ENCODE data around the gene GALP.
"Not testable (repeated sequence)": the region's sequence is repeated elsewhere in the genome, so short reads cannot be mapped to it uniquely, and the experiment has no call there.

Gene GALP

GRCh38 chr19:56175861-56176307 lies at the start of gene GALP:
Gene GALP, plus strand, starts transcription at chr19:56176008. Its CDS starts 1,101 bp downstream, at chr19:56177109.
- DNase-seq: not testable (repeated sequence)

- no peak for DNase-seq
These were observed 48.6 kb upstream of the GALP start for GRCh38 chr19:56126983-56127780.

GRCh38 chr19:56130006-56130405 lies 45.8 kb upstream of the GALP start:
- DNase-seq: no peak

- no peak for DNase-seq
These were observed 44.2 kb upstream of the GALP start for GRCh38 chr19:56131651-56132050.

- no peak for DNase-seq
These were observed 43.4 kb upstream of the GALP start for GRCh38 chr19:56132316-56132822.

- DNase-seq: no peak
These were observed 41.8 kb upstream of the GALP start for GRCh38 chr19:56133858-56134653.

GRCh38 chr19:56134654-56134921 lies 41.2 kb upstream of the GALP start:
- DNase-seq: no peak

- DNase-seq: no peak
These were observed 39.4 kb upstream of the GALP start for GRCh38 chr19:56136362-56136761.

- DNase-seq: no peak
These were observed 38.4 kb upstream of the GALP start for GRCh38 chr19:56137405-56137804.

- DNase-seq: no peak
These were observed 37.7 kb upstream of the GALP start for GRCh38 chr19:56138069-56138468.

- DNase-seq: no peak
These were observed 35.8 kb upstream of the GALP start for GRCh38 chr19:56139847-56140582.

- peak; percentile 94 to 98 for DNase-seq
These were observed 35.0 kb upstream of the GALP start, which contains the start of gene ZNF444 for GRCh38 chr19:56140583-56141416. Gene ZNF444, plus strand, starts transcription at chr19:56141287. Its CDS starts 5,625 bp downstream, at chr19:56146912.

- DNase-seq: peak in 1 of 2 donors; percentile 30
These were observed 34.3 kb upstream of the GALP start for GRCh38 chr19:56141417-56141993.

- DNase-seq: no peak
These were observed 33.6 kb upstream of the GALP start for GRCh38 chr19:56142087-56142787.

- DNase-seq: no peak
These were observed 32.8 kb upstream of the GALP start for GRCh38 chr19:56142897-56143434.

- DNase-seq: no peak
These were observed 31.4 kb upstream of the GALP start for GRCh38 chr19:56144376-56144775.

- no peak for DNase-seq
These were observed 31.0 kb upstream of the GALP start for GRCh38 chr19:56144831-56145230.

GRCh38 chr19:56145698-56146097 lies 30.1 kb upstream of the GALP start:
- DNase-seq: no peak

- no peak for DNase-seq
These were observed 28.9 kb upstream of the GALP start for GRCh38 chr19:56146904-56147303.

- no peak for DNase-seq
These were observed 28.5 kb upstream of the GALP start for GRCh38 chr19:56147307-56147706.

- no peak for DNase-seq
These were observed 27.7 kb upstream of the GALP start for GRCh38 chr19:56148096-56148495.

All from stimulated activated CD4-positive, alpha-beta T cell treated with anti-CD3 and anti-CD28 coated beads, Interleukin-2, amount 100 ng/mL, for 48 hours (primary cell).